GM18867 (cell line): ENCODE data around the gene PTCRA.
A peak's percentile ranks its signal among the peaks of the same experiment; 100 is the strongest.
"Not testable (repeated sequence)": the region's sequence is repeated elsewhere in the genome, so short reads cannot be mapped to it uniquely, and the experiment has no call there.

Experiments used
- ATAC-seq: cut with Tn5 transposase; IDR thresholded peaks from one replicate; pipeline ENCODE4 v1.9.1; 2021; ENCODE audit warnings: mild to moderate bottlenecking, moderate library complexity; ENCODE audit not compliant: unreplicated experiment

Gene PTCRA

DNA sequence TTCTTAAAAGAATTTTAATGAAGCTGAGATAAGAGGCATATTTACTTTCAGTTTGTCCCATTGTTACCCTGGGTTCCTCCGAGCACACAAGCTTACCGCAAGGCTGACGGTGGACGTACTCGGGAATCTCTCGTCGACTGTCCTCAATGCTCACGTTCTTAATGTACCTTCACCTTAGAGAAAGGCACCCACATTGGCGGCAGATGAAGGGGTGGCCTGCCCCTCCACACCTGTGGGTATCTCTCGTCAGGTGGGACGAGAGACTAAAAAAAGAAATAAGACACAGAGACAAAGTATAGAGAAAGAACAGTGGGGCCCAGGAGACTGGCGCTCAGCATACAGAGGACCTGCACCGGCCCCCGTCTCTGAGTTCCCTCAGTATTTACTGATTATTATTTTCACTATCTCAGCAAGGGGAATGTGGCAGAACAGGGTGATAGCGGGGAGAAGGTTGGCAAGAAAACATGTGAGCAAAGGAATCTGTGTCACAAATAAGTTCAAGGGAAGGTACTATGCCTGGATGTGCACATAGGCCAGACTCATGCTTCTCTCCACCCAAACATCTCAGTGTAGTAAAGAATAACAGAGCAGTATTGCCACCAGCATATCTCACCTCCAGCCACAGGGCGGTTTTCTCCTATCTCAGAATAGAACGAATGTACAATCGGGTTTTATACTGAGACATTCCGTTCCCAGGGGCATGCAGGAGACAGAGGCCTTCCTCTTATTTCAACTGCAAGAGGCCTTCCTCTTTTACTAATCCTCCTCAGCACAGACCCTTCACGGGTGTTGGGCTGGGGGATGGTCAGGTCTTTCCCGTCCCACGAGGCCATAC, 13.2 kb upstream of the PTCRA start:
- ATAC-seq: not testable (repeated sequence)

DNA sequence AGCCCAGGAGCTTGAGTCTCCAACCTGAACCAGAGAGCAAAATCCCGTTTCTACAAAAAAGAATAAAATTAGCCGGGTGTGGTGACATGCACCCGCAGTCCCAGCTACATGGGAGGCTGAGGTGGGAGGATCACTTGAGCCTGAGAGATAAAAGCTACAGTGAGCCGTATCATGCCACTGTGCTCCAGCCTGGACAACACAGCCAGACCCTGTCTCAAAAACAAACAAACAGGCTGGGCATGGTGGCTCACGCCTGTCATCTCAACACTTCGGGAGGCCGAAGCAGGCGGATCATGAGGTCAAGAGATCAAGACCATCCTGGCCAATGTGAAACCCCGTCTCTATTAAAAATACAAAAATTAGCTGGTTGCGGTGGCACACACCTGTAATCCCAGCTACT, 11.4 kb upstream of the PTCRA start:
- ATAC-seq: no peak

DNA sequence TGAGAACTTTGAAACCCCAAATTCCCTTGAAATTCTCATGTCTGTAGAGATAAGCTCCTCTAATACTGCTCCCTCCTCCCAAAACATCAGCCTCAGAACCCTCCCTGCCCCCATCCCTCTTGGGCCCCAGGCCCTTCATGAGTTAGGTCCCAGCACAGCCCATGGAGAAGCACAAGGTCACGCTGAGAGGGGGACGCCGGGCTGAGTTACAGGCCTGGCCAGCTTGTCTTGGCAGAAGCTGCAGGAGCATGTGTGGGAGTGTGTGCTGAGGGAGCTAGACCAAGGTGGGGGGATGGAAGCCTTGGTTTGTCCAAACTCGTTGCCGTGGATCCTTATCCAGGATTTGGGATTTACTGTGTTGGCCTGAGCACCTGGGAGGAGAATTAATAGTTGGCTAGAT, 8.5 kb upstream of the PTCRA start:
- ATAC-seq: no peak

DNA sequence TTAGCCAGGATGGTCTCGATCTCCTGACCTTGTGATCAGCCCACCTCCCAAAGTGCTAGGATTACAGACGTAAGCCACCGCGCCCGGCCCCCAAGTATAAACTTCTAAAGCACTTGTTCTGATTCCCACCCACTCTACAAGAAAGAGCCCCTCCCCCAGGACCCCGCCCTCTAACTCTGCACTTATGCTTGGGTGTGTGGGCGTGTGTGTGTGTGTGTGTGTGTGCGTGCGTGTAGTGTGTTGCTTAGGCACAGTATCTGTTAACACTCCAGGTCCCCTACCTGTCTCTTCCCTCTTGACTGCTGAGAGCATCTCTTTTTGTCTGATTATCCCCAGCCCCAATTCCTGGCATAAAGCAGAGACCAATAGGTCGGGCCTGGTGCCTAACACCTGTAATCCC, 6.0 kb upstream of the PTCRA start:
- no peak for ATAC-seq

DNA sequence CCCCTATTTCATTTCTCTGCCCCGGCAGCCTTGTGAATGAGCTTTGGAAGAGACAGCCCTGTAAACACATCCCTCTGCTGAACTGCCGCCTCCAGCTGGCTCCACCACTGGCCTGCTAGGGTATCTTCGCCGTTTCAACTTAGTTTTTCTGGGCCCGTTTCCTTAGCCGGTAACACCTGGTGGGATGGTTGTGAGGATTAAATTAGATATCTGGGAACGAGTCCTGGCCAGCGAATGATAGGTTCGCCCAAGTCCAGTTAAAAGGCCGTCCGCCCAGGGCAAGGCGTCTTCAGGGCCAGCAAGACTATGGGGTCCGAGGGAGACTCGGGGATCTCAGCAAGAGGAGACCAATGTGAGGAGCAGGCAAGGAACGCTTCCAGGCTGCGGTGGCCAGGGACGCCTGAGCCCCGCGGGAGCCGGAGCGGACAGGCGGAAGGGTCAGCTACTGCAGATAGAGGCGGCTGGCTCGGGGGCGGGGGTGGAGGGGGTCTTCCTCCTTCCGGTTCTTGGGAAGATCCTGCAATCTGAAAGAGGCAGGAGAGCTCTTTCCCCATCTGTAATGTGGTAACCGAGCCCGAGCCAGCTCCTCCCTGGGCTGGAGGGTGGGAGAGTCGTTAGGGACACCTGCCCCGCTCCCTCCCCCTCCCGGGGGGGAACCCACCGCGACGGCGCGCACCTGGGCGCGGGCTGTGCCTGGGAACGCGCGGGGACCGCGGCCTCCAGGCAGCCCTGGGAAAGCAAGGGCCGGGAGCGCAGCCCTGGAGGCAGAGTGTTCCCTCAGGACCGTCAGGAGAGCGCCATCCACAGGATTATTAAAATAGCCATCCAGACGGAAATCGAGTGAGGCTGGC, 4.5 kb upstream of the PTCRA start:
- ATAC-seq: no peak

DNA sequence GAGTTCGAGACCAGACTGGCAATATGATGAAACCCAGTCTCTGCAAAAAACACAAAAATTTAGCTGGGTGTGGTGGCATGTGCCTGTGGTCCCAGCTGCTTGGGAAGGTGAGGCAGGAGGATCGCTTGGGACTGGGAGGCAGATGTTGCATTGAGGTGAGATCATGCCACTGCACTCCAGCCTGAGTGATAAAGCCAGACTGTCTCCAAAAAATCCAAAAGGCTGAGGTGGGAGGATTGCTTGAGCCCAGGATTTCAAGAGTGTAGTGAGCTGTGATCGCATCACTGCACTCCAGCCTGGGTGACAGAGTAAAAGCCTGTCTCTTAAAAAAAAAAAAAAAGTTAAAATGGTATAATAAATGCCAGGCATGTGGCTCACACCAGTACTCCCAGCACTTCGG, 1.3 kb upstream of the PTCRA start:
- no peak for ATAC-seq

DNA sequence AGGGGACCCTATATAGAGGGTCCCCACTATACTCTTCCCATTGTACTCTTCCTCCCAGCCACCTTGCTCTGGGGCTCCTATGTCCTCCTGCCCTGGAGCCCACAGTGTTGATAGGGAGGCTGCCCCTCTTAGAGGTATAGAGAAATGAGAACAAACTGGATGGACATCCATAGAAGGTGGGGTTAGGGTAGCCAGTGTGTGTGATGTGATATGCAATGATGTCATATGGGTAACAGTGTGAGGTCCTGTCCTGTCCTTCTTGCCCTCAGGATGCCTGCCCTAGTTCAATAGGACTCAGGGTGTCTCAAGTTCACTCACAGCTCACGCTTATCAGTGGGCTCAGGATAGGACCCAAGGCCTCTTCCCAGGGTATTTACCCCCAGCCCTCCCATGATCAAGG, 435 bp downstream of the PTCRA start:
- ATAC-seq: no peak

DNA sequence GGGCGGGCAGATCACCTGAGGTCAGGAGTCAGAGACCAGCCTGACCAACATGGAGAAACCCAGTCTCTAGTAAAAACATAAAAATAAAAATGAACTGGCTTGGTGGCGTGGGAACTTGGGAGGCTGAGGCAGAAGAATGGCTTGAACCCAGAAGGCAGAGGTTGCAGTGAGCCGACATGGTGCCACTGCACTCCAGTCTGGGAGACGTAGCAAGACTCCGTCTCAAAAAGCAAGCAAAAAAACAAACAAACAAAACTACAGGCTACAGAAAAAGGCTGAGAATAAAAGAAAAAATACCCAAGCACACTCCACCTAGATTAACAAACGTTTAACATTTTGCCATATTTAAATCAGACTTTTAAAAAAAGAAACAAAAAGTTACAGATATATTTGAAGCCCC, 5.9 kb downstream of the PTCRA start:
- ATAC-seq: no peak

DNA sequence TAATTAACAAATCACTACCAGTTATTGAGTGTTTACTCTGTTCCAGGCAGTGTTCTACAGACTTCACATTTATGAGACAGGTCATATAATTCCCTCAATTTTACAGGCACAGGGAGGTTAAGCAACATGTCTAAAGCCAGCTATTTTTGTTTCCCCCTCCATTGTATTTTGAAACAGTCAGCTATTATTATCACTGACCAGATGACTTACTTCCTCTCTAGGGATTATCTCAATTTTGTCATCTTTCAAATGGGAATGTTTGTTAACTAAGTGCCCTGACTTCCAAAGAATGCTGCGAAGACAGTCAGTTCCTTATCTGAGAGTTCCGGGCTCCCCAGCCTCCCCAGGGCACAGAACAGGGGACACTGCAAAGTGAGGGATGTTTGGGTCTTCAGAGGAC, 7.8 kb downstream of the PTCRA start:
- ATAC-seq: no peak

DNA sequence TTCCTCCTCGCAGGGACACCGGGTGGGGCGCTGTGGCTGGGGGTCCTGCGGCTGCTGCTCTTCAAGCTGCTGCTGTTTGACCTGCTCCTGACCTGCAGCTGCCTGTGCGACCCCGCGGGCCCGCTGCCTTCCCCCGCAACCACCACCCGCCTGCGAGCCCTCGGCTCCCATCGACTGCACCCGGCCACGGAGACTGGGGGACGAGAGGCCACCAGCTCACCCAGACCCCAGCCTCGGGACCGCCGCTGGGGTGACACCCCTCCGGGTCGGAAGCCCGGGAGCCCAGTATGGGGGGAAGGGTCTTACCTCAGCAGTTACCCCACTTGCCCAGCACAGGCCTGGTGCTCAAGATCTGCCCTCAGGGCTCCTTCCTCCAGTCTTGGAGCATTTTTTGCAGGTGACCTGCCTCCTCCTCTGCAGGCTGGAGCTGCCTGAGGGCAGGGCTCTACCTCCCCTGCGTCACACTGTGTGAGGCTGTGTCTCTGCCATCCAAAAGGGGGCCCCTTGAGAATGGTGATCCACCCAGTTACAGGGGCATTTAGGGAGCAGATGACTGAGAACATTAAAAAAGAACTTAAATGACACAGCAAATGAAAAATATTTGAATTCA, 9.5 kb downstream of the PTCRA start:
- ATAC-seq: no peak

DNA sequence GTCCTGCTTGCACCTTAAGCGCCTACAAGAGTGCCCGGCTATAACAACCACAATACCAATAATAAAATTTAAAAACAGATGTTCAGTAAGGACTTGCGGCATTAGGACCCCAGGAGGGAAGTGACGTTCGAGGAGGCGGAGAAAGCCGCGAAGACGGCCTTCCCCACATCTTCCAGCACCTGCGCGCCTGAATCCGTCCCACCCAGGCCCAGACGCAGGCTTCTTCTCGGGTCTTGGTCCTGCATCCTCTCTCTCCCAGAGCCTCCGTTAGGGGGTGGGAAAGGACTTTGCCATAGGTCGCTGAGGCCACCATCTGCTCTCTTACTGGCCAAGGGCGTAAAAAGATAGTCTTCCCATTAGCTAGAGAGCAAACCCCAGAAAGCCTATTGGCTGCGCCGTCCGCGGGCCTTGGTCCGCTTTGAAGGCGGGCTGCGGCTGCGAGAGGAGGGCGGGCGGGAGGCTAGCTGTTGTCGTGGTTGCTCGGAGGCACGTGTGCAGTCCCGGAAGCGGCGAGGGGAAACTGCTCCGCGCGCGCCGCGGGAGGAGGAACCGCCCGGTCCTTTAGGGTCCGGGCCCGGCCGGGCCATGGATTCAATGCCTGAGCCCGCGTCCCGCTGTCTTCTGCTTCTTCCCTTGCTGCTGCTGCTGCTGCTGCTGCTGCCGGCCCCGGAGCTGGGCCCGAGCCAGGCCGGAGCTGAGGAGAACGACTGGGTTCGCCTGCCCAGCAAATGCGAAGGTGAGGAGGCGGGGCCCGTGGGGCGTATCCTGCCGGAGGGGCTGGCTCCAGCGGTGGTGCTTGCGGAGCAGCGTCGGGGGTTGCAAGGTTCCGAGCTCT, 13.3 kb downstream of the PTCRA start, which contains the start of gene CNPY3:
Gene CNPY3, plus strand, starts transcription at position 495 of the 835 bp plus-strand sequence. Its CDS starts 91 bp downstream, at position 586.
- peak; percentile 73 for ATAC-seq

DNA sequence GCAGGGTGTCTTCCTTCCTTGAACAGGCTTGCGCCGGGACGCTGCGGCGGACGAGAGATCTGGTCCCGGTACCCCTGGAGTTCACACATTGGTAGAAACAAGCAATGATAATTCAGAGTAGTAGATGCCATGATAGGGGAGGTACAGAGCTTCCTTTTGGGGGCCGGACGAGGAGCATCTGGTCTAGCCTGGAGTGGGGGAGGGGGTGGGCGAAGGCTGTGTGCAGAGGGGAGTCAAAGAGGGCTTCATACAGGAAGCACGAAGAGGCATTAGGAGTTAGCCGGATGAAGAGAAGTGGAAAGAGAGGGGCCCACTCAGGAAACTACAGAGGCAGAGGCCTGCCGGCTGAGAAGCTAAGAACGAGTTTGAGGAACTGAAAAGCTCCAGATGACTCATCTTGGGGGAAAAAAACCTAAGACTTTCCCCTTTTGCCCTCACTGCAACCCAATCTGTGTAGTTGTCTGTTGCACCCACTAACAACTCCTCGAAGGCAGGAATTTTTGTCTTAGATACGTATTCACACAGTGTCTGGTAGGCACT, 14.0 kb downstream of the PTCRA start:
- ATAC-seq: peak; percentile 53

DNA sequence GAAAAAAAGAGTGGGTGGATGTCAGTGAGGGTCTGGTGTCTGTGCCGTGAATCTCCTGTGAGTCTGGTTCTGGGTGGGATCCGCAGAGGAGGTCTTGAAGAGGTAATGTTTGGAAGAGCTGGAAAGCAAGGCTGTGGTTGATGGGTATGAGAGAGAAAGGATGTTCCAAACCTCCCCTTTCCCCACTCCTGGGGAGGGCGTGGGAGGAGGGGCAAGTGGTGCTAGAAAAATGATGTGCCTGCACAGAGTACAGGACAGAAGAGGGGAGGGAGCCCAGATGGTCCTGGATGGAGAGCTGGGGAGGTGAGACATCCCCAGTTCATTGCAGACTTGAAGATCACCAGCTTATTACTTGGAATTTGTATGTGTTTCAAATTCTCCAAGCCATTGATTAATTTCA, 16.6 kb downstream of the PTCRA start:
- no peak for ATAC-seq

DNA sequence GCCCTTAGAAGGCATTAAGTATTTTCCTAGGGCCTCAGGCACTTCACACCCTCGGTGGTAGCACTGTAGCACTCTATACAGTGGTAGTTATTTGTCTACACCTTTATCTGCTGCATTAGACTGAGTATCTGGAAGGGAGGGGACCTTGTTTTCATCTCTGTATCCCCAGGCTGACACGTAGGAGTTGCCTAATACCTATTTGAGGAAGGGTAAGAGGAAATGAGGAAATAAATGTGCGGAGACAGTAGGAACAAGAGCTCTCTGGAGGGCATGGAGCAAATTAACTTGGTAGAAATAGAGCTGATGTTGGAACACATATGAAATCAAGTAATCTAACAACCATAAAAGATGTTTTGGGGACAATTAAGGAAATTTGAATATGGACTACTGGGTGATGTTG, 17.4 kb downstream of the PTCRA start:
- no peak for ATAC-seq

DNA sequence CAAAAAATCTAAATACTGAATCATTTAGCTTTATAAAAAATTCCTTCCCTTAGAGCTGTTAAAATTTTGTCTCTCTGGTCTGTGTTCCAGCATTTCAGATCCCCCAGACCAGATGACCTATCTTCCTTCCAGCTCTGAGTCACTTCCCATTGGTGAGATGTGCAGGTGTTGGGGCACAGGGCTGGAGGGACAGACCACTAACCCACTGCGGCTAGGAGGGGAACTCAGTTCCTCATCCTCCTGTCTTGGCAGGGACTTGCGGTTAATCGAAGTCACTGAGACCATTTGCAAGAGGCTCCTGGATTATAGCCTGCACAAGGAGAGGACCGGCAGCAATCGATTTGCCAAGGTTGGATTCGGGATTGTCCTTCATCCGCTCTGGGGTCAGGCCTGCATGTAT, 19.5 kb downstream of the PTCRA start:
- ATAC-seq: no peak

DNA sequence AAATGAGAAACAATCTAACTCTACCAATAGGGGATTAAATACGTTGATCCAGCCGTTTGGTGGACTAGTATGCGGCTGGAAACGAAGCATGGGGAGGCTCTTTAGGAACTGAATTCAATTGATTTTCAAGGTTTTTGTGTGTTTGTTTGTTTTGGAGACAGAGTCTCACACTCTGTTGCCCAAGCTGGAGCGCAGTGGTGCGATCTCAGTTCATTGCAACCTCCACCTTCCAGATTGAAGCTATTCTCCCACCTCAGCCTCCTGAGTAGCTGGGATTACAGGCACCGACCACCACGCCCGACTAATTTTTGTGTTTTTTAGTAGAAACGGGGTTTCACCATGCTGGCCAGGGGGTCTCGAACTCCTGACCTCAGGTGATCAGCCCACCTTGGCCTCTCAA, 20.5 kb downstream of the PTCRA start:
- no peak for ATAC-seq

DNA sequence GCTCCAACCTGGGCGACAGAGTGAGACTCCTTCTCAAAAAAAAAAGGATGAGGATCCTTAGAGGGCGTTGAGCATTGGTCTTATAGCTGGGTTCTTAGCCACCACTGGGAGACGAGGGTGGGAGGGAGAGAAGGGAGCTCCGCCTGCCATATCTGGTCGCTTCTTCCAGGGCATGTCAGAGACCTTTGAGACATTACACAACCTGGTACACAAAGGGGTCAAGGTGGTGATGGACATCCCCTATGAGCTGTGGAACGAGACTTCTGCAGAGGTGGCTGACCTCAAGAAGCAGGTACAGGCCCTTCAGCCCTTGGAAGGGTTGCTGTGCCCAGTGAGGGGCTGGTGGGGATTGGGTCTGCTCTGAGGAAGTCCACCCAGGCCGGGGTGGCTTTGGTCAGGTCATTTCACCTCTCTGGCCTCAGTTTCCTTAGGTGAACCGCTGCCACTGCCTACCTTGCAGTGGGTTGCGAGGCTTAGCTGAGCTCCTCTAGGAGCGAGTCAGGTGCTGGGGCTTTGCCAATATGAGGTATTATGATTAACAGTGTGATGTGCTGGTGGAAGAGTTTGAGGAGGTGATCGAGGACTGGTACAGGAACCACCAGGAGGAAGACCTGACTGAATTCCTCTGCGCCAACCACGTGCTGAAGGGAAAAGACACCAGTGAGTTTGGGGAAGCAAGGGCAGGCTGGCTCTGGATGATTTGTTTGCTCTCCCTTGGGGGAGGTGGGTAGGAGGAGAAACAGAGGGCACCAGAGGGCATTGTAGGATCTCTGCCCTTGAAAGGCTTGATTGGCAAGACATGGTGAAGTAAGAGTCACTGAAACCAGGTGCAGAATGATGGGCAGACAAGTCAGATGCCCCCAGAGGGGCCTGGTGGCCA, 21.9 kb downstream of the PTCRA start:
- no peak for ATAC-seq

DNA sequence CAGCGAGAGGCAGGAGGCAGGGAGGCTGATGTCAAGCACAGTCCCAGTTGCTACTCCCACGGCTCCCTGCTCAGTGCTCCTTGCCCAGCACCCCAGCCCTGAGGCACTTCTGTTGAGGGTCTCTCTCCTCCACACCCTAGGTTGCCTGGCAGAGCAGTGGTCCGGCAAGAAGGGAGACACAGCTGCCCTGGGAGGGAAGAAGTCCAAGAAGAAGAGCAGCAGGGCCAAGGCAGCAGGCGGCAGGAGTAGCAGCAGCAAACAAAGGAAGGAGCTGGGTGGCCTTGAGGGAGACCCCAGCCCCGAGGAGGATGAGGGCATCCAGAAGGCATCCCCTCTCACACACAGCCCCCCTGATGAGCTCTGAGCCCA, 22.6 kb downstream of the PTCRA start:
- ATAC-seq: no peak

DNA sequence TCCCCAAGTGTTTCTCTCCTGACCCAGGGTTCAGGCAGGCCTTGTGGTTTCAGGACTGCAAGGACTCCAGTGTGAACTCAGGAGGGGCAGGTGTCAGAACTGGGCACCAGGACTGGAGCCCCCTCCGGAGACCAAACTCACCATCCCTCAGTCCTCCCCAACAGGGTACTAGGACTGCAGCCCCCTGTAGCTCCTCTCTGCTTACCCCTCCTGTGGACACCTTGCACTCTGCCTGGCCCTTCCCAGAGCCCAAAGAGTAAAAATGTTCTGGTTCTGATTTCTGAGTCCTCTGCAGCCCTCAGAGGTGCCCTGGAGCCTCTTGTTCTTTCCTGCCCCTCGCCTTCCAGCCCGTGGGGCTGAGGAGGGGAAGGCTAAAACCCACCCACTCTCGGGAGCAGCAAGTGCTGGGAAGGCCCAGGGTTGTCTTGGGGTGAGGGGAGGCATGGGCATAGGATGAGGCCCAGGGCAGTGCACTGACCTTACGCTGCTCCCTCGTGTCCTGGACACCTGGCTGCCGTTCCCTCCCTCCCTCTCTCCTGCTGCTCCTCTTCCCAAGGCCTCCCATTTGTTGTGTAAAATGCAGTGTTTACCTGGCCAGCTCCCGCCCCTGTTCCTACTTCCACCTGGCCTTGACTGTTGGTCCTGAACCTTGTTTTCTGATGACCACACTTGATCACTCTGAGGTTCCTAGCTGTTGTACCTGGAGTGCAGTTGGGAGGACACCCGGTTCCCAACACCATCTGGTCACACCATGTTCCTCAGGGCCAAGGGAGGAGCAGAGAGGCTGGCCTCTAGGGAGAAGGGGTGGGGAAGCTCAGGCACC, 23.3 kb downstream of the PTCRA start:
- ATAC-seq: no peak
